Activated CD8-positive, alpha-beta memory T cell treated with anti-CD3 and anti-CD28 coated beads for 36 hours (primary cell): ENCODE results near the gene SLC51B. TPM values are rescaled to one million over a fixed set of nuclear protein-coding genes. Genes with fewer than 3 reads are reported as not detected.
"Not testable (repeated sequence)": the region's sequence is repeated elsewhere in the genome, so short reads cannot be mapped to it uniquely, and the experiment has no call there.

Experiments
- CTCF ChIA-PET: fragments of 350-600 bp; sonication (Branson Sonifier 250); formaldehyde crosslinking; loops from one replicate; lab custom pipeline; 2021; ENCODE audit warnings: antibody characterized with exemption; lab: Charles Lee
- POLR2A ChIA-PET: fragments of 350-600 bp; sonication (Branson Sonifier 250); formaldehyde crosslinking; loops from one replicate; lab custom pipeline; 2021; ENCODE audit warnings: antibody characterized with exemption; lab: Charles Lee
- total RNA-seq, 2 experiments: library from RNA; stranded (reverse); gene quantifications; one replicate each; pipeline ENCODE4 v1.2.3, GENCODE V29; 2021

SLC51B gene
- total RNA-seq, 2 experiments from 2014 or later, result not detected

- ChIA-PET POLR2A (no interaction called here), CTCF (no interaction called here)
These were observed 14.2 kb downstream of the SLC51B start for GRCh38 chr15:65059369-65059750.

GRCh38 chr15:65059931-65060596 lies 14.9 kb downstream of the SLC51B start:
- ChIA-PET POLR2A (no interaction called here), CTCF (no interaction called here)

- CTCF ChIA-PET, result no interaction called here
These were observed 15.6 kb downstream of the SLC51B start for GRCh38 chr15:65060641-65061397.

GRCh38 chr15:65062061-65062460 lies 16.9 kb downstream of the SLC51B start:
- POLR2A ChIA-PET, result no interaction called here
- CTCF ChIA-PET, result interaction anchor here (0.5 kb wide), 1 partner anchor 670 kb away, joined by 4 read pairs; no protein-coding TSS in a partner anchor

More at GRCh38 chr15:65060641-65061397, 15.6 kb downstream of the SLC51B start:
- POLR2A ChIA-PET, result no interaction called here

- ChIA-PET CTCF (interaction anchor here (0.5 kb wide), 1 partner anchor 671 kb away, joined by 4 read pairs; no protein-coding TSS in a partner anchor), POLR2A (no interaction called here)
These were observed 17.5 kb downstream of the SLC51B start for GRCh38 chr15:65062726-65063125.

GRCh38 chr15:65066001-65066634 lies 20.9 kb downstream of the SLC51B start:
- ChIA-PET CTCF (interaction anchor here (0.9 to 1.6 kb wide), 2 partner anchors 12 to 32 kb away, joined by 3 to 4 read pairs; no protein-coding TSS in a partner anchor), POLR2A (no interaction called here)

GRCh38 chr15:65066635-65067316 lies 21.6 kb downstream of the SLC51B start:
- POLR2A ChIA-PET, result no interaction called here
- CTCF ChIA-PET, result interaction anchor here (0.5 to 1.6 kb wide), 2 partner anchors 11 to 44 kb away, joined by 3 to 4 read pairs; no protein-coding TSS in a partner anchor

GRCh38 chr15:65067317-65067644 lies 22.1 kb downstream of the SLC51B start:
- ChIA-PET CTCF (interaction anchor here (0.5 kb wide), 1 partner anchor 44 kb away, joined by 3 read pairs; no protein-coding TSS in a partner anchor), POLR2A (no interaction called here)

- CTCF ChIA-PET, result interaction anchor here (0.5 to 1.1 kb wide), 2 partner anchors 12 to 45 kb away, joined by 3 to 5 read pairs; no protein-coding TSS in a partner anchor
- POLR2A ChIA-PET, result no interaction called here
These were observed 22.6 kb downstream of the SLC51B start, which contains the start of gene RASL12 for GRCh38 chr15:65067645-65068402. Gene RASL12, minus strand, starts transcription at chr15:65067991. Its CDS starts 156 bp downstream, at chr15:65067835.

- POLR2A ChIA-PET, result no interaction called here
- CTCF ChIA-PET, result interaction anchor here (0.9 to 1.1 kb wide), 2 partner anchors 9 to 13 kb away, joined by 3 to 5 read pairs; no protein-coding TSS in a partner anchor
These were observed 23.2 kb downstream of the SLC51B start for GRCh38 chr15:65068403-65068788.

GRCh38 chr15:65069179-65069578 lies 24.0 kb downstream of the SLC51B start:
- ChIA-PET POLR2A (no interaction called here), CTCF (interaction anchor here (0.6 to 0.9 kb wide), 2 partner anchors 8 to 21 kb away, joined by 3 read pairs; no protein-coding TSS in a partner anchor)

GRCh38 chr15:65069779-65070546 lies 24.8 kb downstream of the SLC51B start:
- CTCF ChIA-PET, result interaction anchor here (0.6 kb wide), 1 partner anchor 21 kb away, joined by 3 read pairs; no protein-coding TSS in a partner anchor

GRCh38 chr15:65071381-65071811 lies 26.2 kb downstream of the SLC51B start:
- ChIA-PET CTCF (no interaction called here), POLR2A (no interaction called here)

More at GRCh38 chr15:65069779-65070546, 24.8 kb downstream of the SLC51B start:
- POLR2A ChIA-PET, result no interaction called here

GRCh38 chr15:65072027-65072426 lies 26.8 kb downstream of the SLC51B start:
- CTCF ChIA-PET, result no interaction called here
- POLR2A ChIA-PET, result no interaction called here

GRCh38 chr15:65072617-65073016 lies 27.4 kb downstream of the SLC51B start:
- CTCF ChIA-PET, result no interaction called here
- POLR2A ChIA-PET, result no interaction called here

- POLR2A ChIA-PET, CTCF ChIA-PET: not testable (repeated sequence)
These were observed 29.8 kb downstream of the SLC51B start for GRCh38 chr15:65074946-65075345.

GRCh38 chr15:65075607-65076395 lies 30.6 kb downstream of the SLC51B start:
- CTCF ChIA-PET, result interaction anchor here (0.6 kb wide), 1 partner anchor 11 kb away, joined by 6 read pairs; no protein-coding TSS in a partner anchor
- POLR2A ChIA-PET, result not testable (repeated sequence)
